Caco-2 (cell line): ENCODE data around the gene AQP6. TPM values are rescaled to one million over a fixed set of nuclear protein-coding genes. Genes with fewer than 3 reads are reported as not detected.
A peak's percentile ranks its signal among the peaks of the same experiment; 100 is the strongest.

Source experiments
- BruUV-seq: library from RNA; stranded (reverse); fragments of 400-500 nt; replicated peaks from 2 replicates; lab custom pipeline; 2021; lab: Mats Ljungman, UMichigan
- CTCF ChIA-PET: fragments of 300-600 bp; sonication (Branson Sonifier 250); formaldehyde crosslinking; loops from one replicate; lab custom pipeline; 2022; ENCODE audit warnings: antibody characterized with exemption; lab: Charles Lee
- POLR2A ChIA-PET: fragments of 300-600 bp; sonication (Branson Sonifier 250); formaldehyde crosslinking; loops from one replicate; lab custom pipeline; 2022; ENCODE audit warnings: antibody characterized with exemption; lab: Charles Lee
- DNase-seq, 2 experiments: peaks; one replicate each; pipeline versions ENCODE4 v3.0.0 to v3.0.0-alpha.2; 2020 to 2022
- H3K27me3 ChIP-seq: replicated peaks from 2 replicates; pipeline ENCODE4 v1.6.0; 2011; ENCODE audit warnings: low read length; ENCODE audit not compliant: control insufficient read depth, insufficient read depth
- H3K36me3 ChIP-seq: 2 replicates; pipeline ENCODE4 v1.5.1; 2011; ENCODE audit warnings: low read length; ENCODE audit not compliant: control insufficient read depth, insufficient read depth
- H3K4me1 ChIP-seq: fragments of 250-450 bp; sonication (Bioruptor Pico); 2 replicates; pipeline ENCODE4 v1.5.1; 2020; ENCODE audit warnings: mild to moderate bottlenecking
- H3K4me3 ChIP-seq: 2 replicates; pipeline ENCODE4 v1.5.1; 2011; ENCODE audit warnings: low read depth, mild to moderate bottlenecking, control low read depth, low read length
- H3K9me3 ChIP-seq: fragments of 250-450 bp; sonication (Bioruptor Pico); 2 replicates; pipeline ENCODE4 v1.5.1; 2020; ENCODE audit warnings: mild to moderate bottlenecking, moderate library complexity
- H3K27ac Mint-ChIP-seq: one replicate; pipeline ENCODE4 v1.8.0; 2022; ENCODE audit warnings: mixed read lengths; ENCODE audit not compliant: unreplicated experiment
- H3K27me3 Mint-ChIP-seq: one replicate; pipeline ENCODE4 v1.8.0; 2022; ENCODE audit warnings: mixed read lengths; ENCODE audit not compliant: insufficient read depth, unreplicated experiment
- H3K36me3 Mint-ChIP-seq: one replicate; pipeline ENCODE4 v1.8.0; 2022; ENCODE audit warnings: mild to moderate bottlenecking, mixed read lengths; ENCODE audit not compliant: insufficient read depth, unreplicated experiment
- H3K4me1 Mint-ChIP-seq: one replicate; pipeline ENCODE4 v1.8.0; 2022; ENCODE audit warnings: low read depth, mixed read lengths; ENCODE audit not compliant: unreplicated experiment
- H3K4me3 Mint-ChIP-seq: one replicate; pipeline ENCODE4 v1.8.0; 2022; ENCODE audit warnings: mild to moderate bottlenecking, moderate library complexity, mixed read lengths; ENCODE audit not compliant: unreplicated experiment
- H3K9me3 Mint-ChIP-seq: one replicate; pipeline ENCODE4 v1.8.0; 2022; ENCODE audit warnings: mixed read lengths; ENCODE audit not compliant: unreplicated experiment
- intact Hi-C: fragments of 100-400 bp; cut with micrococcal nuclease; formaldehyde crosslinking; loops from one replicate; pipeline ENCODE4 v1.10.0; 2022; ENCODE audit not compliant: unreplicated experiment
- total RNA-seq: library from RNA; stranded (reverse); gene quantifications from 2 replicates; pipeline ENCODE4 v1.2.3, GENCODE V29; 2022
- TF ChIP-seq, protein P1 (sequence below), 2 experiments: fragments of 200-600 bp in 1 of 2; IDR thresholded peaks; 1 replicate in 1 of 2; 2 replicates in 1 of 2; pipeline versions ENCODE4 v1.5.1 to v1.8.0; 2011 to 2022; ENCODE audit warnings: antibody characterized with exemption in 1 of 2, control low read depth in 1 of 2, inconsistent platforms in 1 of 2, low read depth in 1 of 2, low read length in 1 of 2, mild to moderate bottlenecking in 1 of 2, moderate library complexity in 1 of 2; ENCODE audit not compliant: insufficient read depth in 1 of 2, severe bottlenecking in 1 of 2, unreplicated experiment in 1 of 2

The AQP6 gene
- total RNA-seq, 1 experiment from 2014 or later = not detected

DNA sequence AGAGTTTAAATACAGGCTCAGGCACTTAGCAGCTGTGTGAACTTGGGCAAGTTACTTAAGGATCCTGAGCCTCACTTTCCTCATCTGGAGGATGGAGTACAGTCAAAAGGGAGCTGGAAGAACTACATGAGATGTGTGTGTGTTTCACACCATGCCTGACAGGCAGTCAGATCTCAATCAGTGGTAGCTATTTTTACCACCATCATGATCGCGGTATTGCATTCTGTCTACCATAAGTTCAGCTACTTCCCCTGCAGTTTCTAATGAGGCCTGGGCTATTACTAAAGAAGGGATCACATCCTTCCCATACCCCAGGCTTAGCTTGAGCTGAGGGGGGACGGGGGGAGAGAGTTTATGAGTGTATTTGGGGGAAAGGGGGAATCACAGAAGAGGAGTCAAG lies 7.0 kb downstream of the AQP6 start:
- Mint-ChIP-seq H3K4me3 (no peak overlapping the region), H3K9me3 (no peaks in the 10 kb centered on the region), H3K27me3 (no peaks in the 10 kb centered on the region), H3K4me1 (peaks cover 17% of the 10 kb centered on the region), H3K36me3 (peaks cover 8% of the 10 kb centered on the region), H3K27ac (peak overlapping the region; percentile 14)
- peaks cover 19% of the 10 kb centered on the region for H3K4me1 ChIP-seq
- TF ChIP-seq, protein P1, sequence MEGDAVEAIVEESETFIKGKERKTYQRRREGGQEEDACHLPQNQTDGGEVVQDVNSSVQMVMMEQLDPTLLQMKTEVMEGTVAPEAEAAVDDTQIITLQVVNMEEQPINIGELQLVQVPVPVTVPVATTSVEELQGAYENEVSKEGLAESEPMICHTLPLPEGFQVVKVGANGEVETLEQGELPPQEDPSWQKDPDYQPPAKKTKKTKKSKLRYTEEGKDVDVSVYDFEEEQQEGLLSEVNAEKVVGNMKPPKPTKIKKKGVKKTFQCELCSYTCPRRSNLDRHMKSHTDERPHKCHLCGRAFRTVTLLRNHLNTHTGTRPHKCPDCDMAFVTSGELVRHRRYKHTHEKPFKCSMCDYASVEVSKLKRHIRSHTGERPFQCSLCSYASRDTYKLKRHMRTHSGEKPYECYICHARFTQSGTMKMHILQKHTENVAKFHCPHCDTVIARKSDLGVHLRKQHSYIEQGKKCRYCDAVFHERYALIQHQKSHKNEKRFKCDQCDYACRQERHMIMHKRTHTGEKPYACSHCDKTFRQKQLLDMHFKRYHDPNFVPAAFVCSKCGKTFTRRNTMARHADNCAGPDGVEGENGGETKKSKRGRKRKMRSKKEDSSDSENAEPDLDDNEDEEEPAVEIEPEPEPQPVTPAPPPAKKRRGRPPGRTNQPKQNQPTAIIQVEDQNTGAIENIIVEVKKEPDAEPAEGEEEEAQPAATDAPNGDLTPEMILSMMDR (IDR thresholded peaks at IDR 0.05; ENCODE audit: insufficient read depth in 1 of 2, low read depth in 1 of 2, low read length in 1 of 2, severe bottlenecking in 1 of 2, unreplicated experiment in 1 of 2) = no peak
- H3K4me3 ChIP-seq = no peak overlapping the region
- no TSS peak for BruUV-seq
- no peak for DNase-seq
- H3K36me3 ChIP-seq = no peaks in the 10 kb centered on the region
- intact Hi-C loops = no loop called here
- POLR2A ChIA-PET = no interaction called here
- H3K9me3 ChIP-seq = no peaks in the 10 kb centered on the region
- H3K27me3 ChIP-seq = no peaks in the 10 kb centered on the region
- CTCF ChIA-PET = interaction anchor here (0.6 to 4.1 kb wide), 4 partner anchors 13 to 208 kb away, joined by 3 to 52 read pairs (median 5); partner anchors contain the start of gene SMARCD1

DNA sequence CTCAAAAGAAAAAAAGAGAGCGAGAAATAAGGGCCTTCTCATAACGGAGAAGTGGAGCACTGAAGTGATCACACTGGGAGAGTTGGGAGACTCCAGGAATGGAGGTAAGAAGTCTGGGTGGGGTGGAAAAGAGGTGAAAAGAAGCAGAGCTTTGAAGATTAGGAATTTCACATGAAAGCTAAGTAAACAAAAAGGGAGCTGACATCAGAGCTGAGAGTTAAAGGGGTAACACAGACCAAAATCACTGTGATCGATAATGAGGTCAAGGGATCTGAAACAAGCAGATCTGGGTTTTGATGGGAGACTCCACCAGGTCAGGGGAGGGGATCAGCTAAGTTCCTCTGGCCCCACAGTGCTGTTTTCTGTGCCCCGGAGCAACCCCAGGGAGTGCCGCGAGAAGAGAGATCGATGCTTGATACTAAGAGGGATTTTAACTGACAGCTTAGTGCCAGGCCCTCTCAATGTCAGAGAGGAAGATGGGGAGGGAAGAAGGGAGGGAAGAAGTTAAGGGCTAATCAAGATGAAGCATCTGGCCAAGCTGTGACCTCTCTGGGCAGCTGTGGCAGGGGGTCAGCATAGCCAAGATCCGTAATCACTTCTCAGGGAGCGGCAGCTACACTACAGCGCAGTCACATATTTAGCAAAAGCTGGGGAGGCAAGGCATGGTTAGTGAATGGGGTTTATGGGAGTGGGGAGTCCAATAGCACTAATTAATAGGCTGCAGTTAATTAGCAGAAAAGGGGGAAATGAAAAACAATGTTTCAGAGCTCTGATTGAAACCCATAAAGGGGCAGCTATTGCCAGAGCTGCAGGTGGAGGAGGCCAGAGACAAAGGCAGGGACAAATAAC lies 8.0 kb downstream of the AQP6 start:
- Histone ChIP-seq H3K4me1 (peaks cover 19% of the 10 kb centered on the region), H3K36me3 (no peaks in the 10 kb centered on the region), H3K4me3 (no peak overlapping the region), H3K9me3 (no peaks in the 10 kb centered on the region), H3K27me3 (no peaks in the 10 kb centered on the region)
- peak overlapping the region; percentile 12 for H3K27ac Mint-ChIP-seq
- DNase-seq = no peak
- TF ChIP-seq, protein P1 (IDR thresholded peaks at IDR 0.05; ENCODE audit: insufficient read depth in 1 of 2, low read depth in 1 of 2, low read length in 1 of 2, severe bottlenecking in 1 of 2, unreplicated experiment in 1 of 2) = no peak
- H3K36me3 Mint-ChIP-seq = peaks cover 8% of the 10 kb centered on the region
- BruUV-seq = no TSS peak
- CTCF ChIA-PET = interaction anchor here (0.7 to 4.1 kb wide), 16 partner anchors 12 to 141 kb away, joined by 3 to 52 read pairs (median 4); partner anchors contain the start of genes ASIC1, COX14 and SMARCD1
- no peaks in the 10 kb centered on the region for H3K27me3 Mint-ChIP-seq
- H3K9me3 Mint-ChIP-seq = no peaks in the 10 kb centered on the region
- POLR2A ChIA-PET = interaction anchor here (0.8 kb wide), 1 partner anchor 44 kb away, joined by 4 read pairs; the partner anchor contains the start of gene RACGAP1
- no peak overlapping the region for H3K4me3 Mint-ChIP-seq
- peaks cover 12% of the 10 kb centered on the region for H3K4me1 Mint-ChIP-seq
- intact Hi-C loops = no loop called here

DNA sequence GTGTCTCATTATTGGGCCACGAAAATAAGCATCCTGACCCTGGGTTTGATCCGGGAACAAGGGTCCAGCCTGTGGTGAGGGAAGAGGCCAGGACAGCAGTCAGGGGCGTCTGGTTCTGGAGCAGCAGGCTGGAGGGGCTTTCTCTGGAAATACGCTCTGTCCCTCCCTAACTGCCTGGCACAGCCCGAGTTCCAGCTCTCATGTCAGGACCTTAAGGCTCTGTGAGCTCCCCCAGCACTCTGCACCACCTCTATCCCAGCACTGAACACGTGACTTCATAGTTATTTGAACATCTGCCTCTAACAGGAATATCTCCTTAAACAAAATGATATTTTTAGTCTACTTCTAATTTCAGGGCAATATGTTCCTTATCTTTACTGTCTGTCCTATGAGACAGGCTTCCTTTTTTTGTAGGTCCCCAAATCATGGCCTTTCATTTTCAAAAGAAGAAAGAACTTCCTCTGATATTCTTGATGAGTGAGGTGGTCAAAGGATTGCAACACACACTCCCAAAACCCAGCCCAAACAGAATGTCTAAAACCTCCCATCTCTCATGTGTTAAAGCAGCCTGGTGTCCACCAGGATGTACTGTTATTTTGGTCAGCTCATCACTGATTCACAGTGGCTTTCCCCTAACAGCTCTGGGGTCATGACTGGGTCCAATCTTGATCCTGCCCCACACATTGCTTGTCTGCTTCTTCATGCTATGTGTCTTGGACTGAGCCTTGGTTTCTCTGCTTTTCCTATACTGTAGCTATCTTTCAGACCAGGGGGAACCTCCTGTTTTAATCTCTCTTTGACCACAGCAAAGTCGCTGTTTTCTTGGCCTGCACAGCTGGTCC lies 9.7 kb downstream of the AQP6 start:
- BruUV-seq = no TSS peak
- H3K4me1 ChIP-seq = peaks cover 19% of the 10 kb centered on the region
- intact Hi-C loops = no loop called here
- TF ChIP-seq, protein P1 (IDR thresholded peaks at IDR 0.05; ENCODE audit: insufficient read depth in 1 of 2, low read depth in 1 of 2, low read length in 1 of 2, severe bottlenecking in 1 of 2, unreplicated experiment in 1 of 2) = no peak
- no peak for DNase-seq
- CTCF ChIA-PET = interaction anchor here (1.0 to 4.1 kb wide), 6 partner anchors 16 to 130 kb away, joined by 3 to 52 read pairs (median 8); partner anchors contain the start of gene COX14
- POLR2A ChIA-PET = no interaction called here
- H3K36me3 ChIP-seq = no peaks in the 10 kb centered on the region
- no peak overlapping the region for H3K4me3 ChIP-seq
- no peaks in the 10 kb centered on the region for H3K9me3 Mint-ChIP-seq
- H3K4me1 Mint-ChIP-seq = peaks cover 12% of the 10 kb centered on the region
- H3K9me3 ChIP-seq = no peaks in the 10 kb centered on the region
- no peak overlapping the region for H3K4me3 Mint-ChIP-seq
- H3K27me3 Mint-ChIP-seq = no peaks in the 10 kb centered on the region
- H3K27me3 ChIP-seq = no peaks in the 10 kb centered on the region
- no peak overlapping the region for H3K27ac Mint-ChIP-seq
- H3K36me3 Mint-ChIP-seq = peaks cover 21% of the 10 kb centered on the region
